Ecto neural progenitor cell (in vitro differentiated cells): ENCODE results near the gene SNAP25.

Experiments
- DNase-seq: peaks from one replicate; pipeline ENCODE4 v3.0.0-alpha.2; 2018; ENCODE audit warnings: low spot score

Gene SNAP25

GRCh38 chr20:10332656-10333415, 114.2 kb downstream of the SNAP25 start:
- DNase-seq: no peak

GRCh38 chr20:10336959-10337729, 118.5 kb downstream of the SNAP25 start:
- no peak for DNase-seq

- no peak for DNase-seq
These were observed 120.0 kb downstream of the SNAP25 start for GRCh38 chr20:10338426-10339180.

- no peak for DNase-seq
These were observed 121.0 kb downstream of the SNAP25 start for GRCh38 chr20:10339609-10340008.

- DNase-seq: no peak
These were observed 123.5 kb downstream of the SNAP25 start for GRCh38 chr20:10342152-10342551.

- no peak for DNase-seq
These were observed 126.3 kb downstream of the SNAP25 start for GRCh38 chr20:10344953-10345352.

- DNase-seq: no peak
These were observed 128.7 kb downstream of the SNAP25 start for GRCh38 chr20:10347086-10347880.

GRCh38 chr20:10349118-10349517, 130.5 kb downstream of the SNAP25 start:
- no peak for DNase-seq

GRCh38 chr20:10350188-10350842, 131.7 kb downstream of the SNAP25 start:
- no peak for DNase-seq

GRCh38 chr20:10352934-10353824, 134.5 kb downstream of the SNAP25 start:
- DNase-seq: no peak

GRCh38 chr20:10356628-10357027, 138.0 kb downstream of the SNAP25 start:
- no peak for DNase-seq
